Measurements from ENCODE around the gene CASP1.

Gene CASP1

GRCh38 chr11:105023003-105023402, 11.9 kb downstream of the CASP1 start, which contains the start of gene CASP5:
CASP5 (minus strand) TSS chr11:105023168; CDS start chr11:105023136, 32 bp downstream.
- DNase-seq (ENCODE audit: low read depth), result no peak
- no peak within 1 kb of the TSS for H3K4me3 ChIP-seq (ENCODE audit: low read depth, low read length)
- no peak for TF ChIP-seq CTCF (conservative IDR thresholded peaks at IDR 0.05; ENCODE audit: low read depth, low read length)

DNA sequence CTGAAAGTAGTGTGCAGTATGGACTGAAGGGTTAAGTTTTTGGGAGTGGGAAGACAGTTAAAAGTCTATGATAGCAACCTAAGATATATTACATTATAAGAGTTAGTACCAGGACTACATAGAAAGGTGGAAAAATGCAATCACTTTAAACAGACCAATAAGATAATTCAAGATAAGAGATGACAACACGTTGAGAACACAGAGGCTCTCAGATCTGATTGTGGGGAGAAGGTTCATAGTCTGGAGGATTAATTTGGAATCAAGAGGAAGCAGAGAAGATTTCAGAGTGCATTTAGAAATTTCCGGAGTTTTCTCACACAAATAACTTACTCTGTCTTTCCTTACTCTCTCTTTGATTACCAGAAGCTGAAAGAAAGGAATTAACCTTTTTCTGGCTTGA, 12.4 kb downstream of the CASP1 start:
- TF ChIP-seq CTCF (conservative IDR thresholded peaks at IDR 0.05; ENCODE audit: low read depth, low read length), result no peak
- no peak overlapping the region for H3K4me3 ChIP-seq (ENCODE audit: low read depth, low read length)
- no peak for DNase-seq (ENCODE audit: low read depth)

DNA sequence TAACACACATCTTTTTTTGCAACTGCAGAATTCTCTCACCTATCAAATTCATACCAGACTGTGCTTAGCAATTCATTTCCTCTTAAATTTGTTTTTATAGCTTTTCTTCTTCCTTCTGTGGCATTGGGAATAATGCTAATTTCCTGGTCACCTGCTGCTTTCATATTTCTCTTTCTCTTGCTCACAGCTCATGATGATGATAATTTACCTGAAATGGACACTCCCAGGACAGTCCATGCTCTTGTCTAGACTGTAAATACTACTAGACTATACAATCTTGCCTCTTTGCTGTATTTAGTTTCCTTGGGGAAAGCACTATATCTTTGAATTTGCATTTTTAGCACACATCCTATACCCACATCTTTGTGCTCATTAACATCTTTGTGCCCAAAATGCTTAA, 27.5 kb downstream of the CASP1 start:
- DNase-seq (ENCODE audit: low read depth), result no peak
- no peak for TF ChIP-seq CTCF (conservative IDR thresholded peaks at IDR 0.05; ENCODE audit: low read depth, low read length)
- no peak overlapping the region for H3K4me3 ChIP-seq (ENCODE audit: low read depth, low read length)

DNA sequence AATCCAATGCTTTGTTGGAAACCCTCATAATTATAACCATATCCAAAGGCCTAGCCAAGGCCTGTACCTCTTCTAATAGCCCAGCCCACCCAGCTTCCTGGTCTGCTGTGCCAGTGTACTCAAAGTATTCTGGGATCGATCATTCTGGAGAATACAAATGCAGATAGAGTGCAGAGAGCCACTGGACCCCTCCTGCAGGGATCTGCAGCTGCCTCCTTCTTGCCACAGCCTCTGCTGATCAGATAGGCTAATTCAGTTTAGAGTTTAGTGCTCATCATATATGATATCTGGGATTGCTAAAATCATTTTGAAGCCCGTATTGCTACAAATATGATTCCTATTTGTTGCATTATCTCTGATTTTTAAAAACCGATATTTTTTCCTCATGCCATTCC, 29.5 kb downstream of the CASP1 start:
- TF ChIP-seq CTCF (conservative IDR thresholded peaks at IDR 0.05; ENCODE audit: low read depth, low read length), result no peak
- no peak for DNase-seq (ENCODE audit: low read depth)
- H3K4me3 ChIP-seq (ENCODE audit: low read depth, low read length), result no peak overlapping the region

DNA sequence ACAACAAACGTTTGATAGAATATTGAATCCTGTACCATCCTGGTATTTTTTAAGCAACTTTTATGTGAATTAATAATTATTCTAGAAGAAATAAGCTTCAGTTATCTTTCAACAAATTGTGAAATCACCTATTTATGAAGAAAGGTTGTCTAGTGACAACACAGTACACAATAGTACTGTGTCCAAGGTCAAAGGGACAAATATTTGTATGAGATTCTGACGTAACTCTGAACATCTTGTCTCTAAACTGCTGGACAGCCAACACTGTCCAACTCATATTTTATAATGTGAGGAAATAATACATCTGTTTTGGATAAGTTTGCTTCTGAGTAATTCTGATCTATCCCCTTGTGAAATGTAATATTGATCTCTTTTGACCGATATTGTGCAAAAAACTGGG, 30.9 kb downstream of the CASP1 start:
- no peak overlapping the region for H3K4me3 ChIP-seq (ENCODE audit: low read depth, low read length)
- TF ChIP-seq CTCF (conservative IDR thresholded peaks at IDR 0.05; ENCODE audit: low read depth, low read length), result no peak
- peak; percentile 76 for DNase-seq (ENCODE audit: low read depth)

- DNase-seq (ENCODE audit: low read depth), result no peak
- H3K4me3 ChIP-seq (ENCODE audit: low read depth, low read length), result no peak overlapping the region
- TF ChIP-seq CTCF (conservative IDR thresholded peaks at IDR 0.05; ENCODE audit: low read depth, low read length), result no peak
These were observed 31.8 kb downstream of the CASP1 start for GRCh38 chr11:105003151-105003550.

DNA sequence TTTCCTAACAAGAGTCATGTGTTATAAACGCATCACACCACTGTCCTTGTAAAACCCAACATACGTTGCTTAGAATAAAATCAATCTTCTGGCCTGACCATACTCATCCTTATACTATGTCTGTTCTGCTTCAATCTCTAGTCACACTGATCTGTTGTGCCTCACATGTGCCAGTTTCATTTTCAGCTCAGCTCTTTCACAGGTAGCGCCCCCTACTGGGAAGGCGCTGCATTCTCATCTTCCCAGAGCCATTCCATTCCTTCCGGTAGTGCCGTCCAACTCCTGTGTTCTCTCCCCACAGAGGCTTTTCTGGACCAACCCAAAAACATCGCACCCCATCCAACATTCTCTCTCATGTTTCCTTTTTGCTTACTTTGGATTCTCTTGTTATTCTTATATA, 34.1 kb downstream of the CASP1 start:
- TF ChIP-seq CTCF (conservative IDR thresholded peaks at IDR 0.05; ENCODE audit: low read depth, low read length), result peak; percentile 59
- no peak overlapping the region for H3K4me3 ChIP-seq (ENCODE audit: low read depth, low read length)
- DNase-seq (ENCODE audit: low read depth), result no peak

Data from choroid plexus epithelial cell (primary cell).